ENCODE data around the gene TOR3A.
"Not testable (repeated sequence)": the region's sequence is repeated elsewhere in the genome, so short reads cannot be mapped to it uniquely, and the experiment has no call there.

The TOR3A gene

GRCh38 chr1:179081687-179082332 is at the start of gene TOR3A:
TOR3A (plus strand) TSS chr1:179082070; CDS start chr1:179082129, 59 bp downstream.
- DNase-seq = peak; percentile 90

- DNase-seq = no peak
These were observed 47.1 kb upstream of the TOR3A start for GRCh38 chr1:179034720-179035119.

GRCh38 chr1:179036844-179037465 is 44.9 kb upstream of the TOR3A start:
- no peak for DNase-seq

- DNase-seq = no peak
These were observed 43.2 kb upstream of the TOR3A start for GRCh38 chr1:179038528-179039281.

GRCh38 chr1:179039502-179040174 is 42.2 kb upstream of the TOR3A start:
- DNase-seq = not testable (repeated sequence)

- DNase-seq = not testable (repeated sequence)
These were observed 41.7 kb upstream of the TOR3A start for GRCh38 chr1:179040175-179040551.

- DNase-seq = no peak
These were observed 39.8 kb upstream of the TOR3A start for GRCh38 chr1:179042087-179042486.

- DNase-seq = no peak
These were observed 39.2 kb upstream of the TOR3A start for GRCh38 chr1:179042700-179043099.

- DNase-seq = no peak
These were observed 38.6 kb upstream of the TOR3A start for GRCh38 chr1:179043266-179043665.

- no peak for DNase-seq
These were observed 38.0 kb upstream of the TOR3A start for GRCh38 chr1:179043907-179044306.

- no peak for DNase-seq
These were observed 34.8 kb upstream of the TOR3A start for GRCh38 chr1:179046808-179047635.

GRCh38 chr1:179047636-179047997 is 34.3 kb upstream of the TOR3A start:
- no peak for DNase-seq

- DNase-seq = no peak
These were observed 33.3 kb upstream of the TOR3A start for GRCh38 chr1:179048339-179049124.

GRCh38 chr1:179052776-179053175 is 29.1 kb upstream of the TOR3A start:
- DNase-seq = no peak

GRCh38 chr1:179053486-179053885 is 28.4 kb upstream of the TOR3A start:
- no peak for DNase-seq

- no peak for DNase-seq
These were observed 25.9 kb upstream of the TOR3A start for GRCh38 chr1:179055937-179056336.

- DNase-seq = no peak
These were observed 23.1 kb upstream of the TOR3A start for GRCh38 chr1:179058487-179059483.

GRCh38 chr1:179061360-179062282 is 20.2 kb upstream of the TOR3A start:
- no peak for DNase-seq

- DNase-seq = no peak
These were observed 15.4 kb upstream of the TOR3A start for GRCh38 chr1:179066471-179066870.
